ENCODE measurements around the gene MEX3D. TPM values are rescaled to one million over a fixed set of nuclear protein-coding genes. Genes with fewer than 3 reads are reported as not detected.

The MEX3D gene
- total and polyA plus RNA-seq, 2 donors from 2014 or later: 5.4 to 19.3 TPM

- DNase-seq: no peak
- no peak for FAIRE-seq
- H3K9ac ChIP-seq (ENCODE audit: low read length in 3 of 3): peak overlapping the region; percentile 37 to 88 (median 85)
- peaks cover 0 to 14% (median 3%) of the 10 kb centered on the region in 3 donors for H3K4me1 ChIP-seq (ENCODE audit: control insufficient read depth in 2 of 3, insufficient read depth in 2 of 3, low read depth in 1 of 3, low read length in 3 of 3)
- no peaks in the 10 kb centered on the region for H3K9me3 ChIP-seq (ENCODE audit: control insufficient read depth in 2 of 3, insufficient read depth in 1 of 3, low read length in 3 of 3)
- TF ChIP-seq, protein P1, sequence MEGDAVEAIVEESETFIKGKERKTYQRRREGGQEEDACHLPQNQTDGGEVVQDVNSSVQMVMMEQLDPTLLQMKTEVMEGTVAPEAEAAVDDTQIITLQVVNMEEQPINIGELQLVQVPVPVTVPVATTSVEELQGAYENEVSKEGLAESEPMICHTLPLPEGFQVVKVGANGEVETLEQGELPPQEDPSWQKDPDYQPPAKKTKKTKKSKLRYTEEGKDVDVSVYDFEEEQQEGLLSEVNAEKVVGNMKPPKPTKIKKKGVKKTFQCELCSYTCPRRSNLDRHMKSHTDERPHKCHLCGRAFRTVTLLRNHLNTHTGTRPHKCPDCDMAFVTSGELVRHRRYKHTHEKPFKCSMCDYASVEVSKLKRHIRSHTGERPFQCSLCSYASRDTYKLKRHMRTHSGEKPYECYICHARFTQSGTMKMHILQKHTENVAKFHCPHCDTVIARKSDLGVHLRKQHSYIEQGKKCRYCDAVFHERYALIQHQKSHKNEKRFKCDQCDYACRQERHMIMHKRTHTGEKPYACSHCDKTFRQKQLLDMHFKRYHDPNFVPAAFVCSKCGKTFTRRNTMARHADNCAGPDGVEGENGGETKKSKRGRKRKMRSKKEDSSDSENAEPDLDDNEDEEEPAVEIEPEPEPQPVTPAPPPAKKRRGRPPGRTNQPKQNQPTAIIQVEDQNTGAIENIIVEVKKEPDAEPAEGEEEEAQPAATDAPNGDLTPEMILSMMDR (IDR thresholded peaks at IDR 0.05; ENCODE audit: borderline replicate concordance, extremely low read depth, insufficient read depth): no peak
- intact Hi-C loops (cut with DNase I): no loop called here
- no peaks in the 10 kb centered on the region for H3K27me3 ChIP-seq (ENCODE audit: control insufficient read depth, insufficient read depth, low read length)
- no peaks in the 10 kb centered on the region for H3K36me3 ChIP-seq (ENCODE audit: control insufficient read depth in 2 of 3, insufficient read depth in 3 of 3, low read length in 3 of 3)
- peak overlapping the region; percentile 81 to 94 (median 89) for H3K4me3 ChIP-seq (ENCODE audit: low read length in 3 of 3)
- peak overlapping the region; percentile 78 to 86 for H3K27ac ChIP-seq (ENCODE audit: low read depth in 2 of 2, low read length in 2 of 2)
Observed at GRCh38 chr19:1606138-1606651, 38.1 kb upstream of the MEX3D start.

GRCh38 chr19:1605236-1606137 lies 37.4 kb upstream of the MEX3D start, which contains the start of gene UQCR11:
Gene UQCR11 (minus strand): TSS chr19:1605462. CDS start chr19:1605409, 53 bp downstream.
- Histone ChIP-seq H3K27ac (ENCODE audit: low read depth in 2 of 2, low read length in 2 of 2) (peak within 1 kb of the TSS; percentile 79 to 89), H3K4me1 (ENCODE audit: control insufficient read depth in 2 of 3, insufficient read depth in 2 of 3, low read depth in 1 of 3, low read length in 3 of 3) (peaks cover 0 to 14% (median 3%) of the 10 kb centered on the region in 3 donors), H3K9ac (ENCODE audit: low read length in 3 of 3) (peak within 1 kb of the TSS; percentile 88 to 93 (median 88)), H3K4me3 (ENCODE audit: low read length in 3 of 3) (peak within 1 kb of the TSS; percentile 83 to 94 (median 89)), H3K36me3 (ENCODE audit: control insufficient read depth in 2 of 3, insufficient read depth in 3 of 3, low read length in 3 of 3) (no peaks in the 10 kb centered on the region), H3K9me3 (ENCODE audit: control insufficient read depth in 2 of 3, insufficient read depth in 1 of 3, low read length in 3 of 3) (no peaks in the 10 kb centered on the region), H3K27me3 (ENCODE audit: control insufficient read depth, insufficient read depth, low read length) (no peaks in the 10 kb centered on the region)
- TF ChIP-seq, protein P1 (IDR thresholded peaks at IDR 0.05; ENCODE audit: borderline replicate concordance, extremely low read depth, insufficient read depth): peak; percentile 51
- intact Hi-C loops (cut with DNase I): no loop called here
- DNase-seq: peak; percentile 96 to 98 (median 97)
- no peak for FAIRE-seq

DNA sequence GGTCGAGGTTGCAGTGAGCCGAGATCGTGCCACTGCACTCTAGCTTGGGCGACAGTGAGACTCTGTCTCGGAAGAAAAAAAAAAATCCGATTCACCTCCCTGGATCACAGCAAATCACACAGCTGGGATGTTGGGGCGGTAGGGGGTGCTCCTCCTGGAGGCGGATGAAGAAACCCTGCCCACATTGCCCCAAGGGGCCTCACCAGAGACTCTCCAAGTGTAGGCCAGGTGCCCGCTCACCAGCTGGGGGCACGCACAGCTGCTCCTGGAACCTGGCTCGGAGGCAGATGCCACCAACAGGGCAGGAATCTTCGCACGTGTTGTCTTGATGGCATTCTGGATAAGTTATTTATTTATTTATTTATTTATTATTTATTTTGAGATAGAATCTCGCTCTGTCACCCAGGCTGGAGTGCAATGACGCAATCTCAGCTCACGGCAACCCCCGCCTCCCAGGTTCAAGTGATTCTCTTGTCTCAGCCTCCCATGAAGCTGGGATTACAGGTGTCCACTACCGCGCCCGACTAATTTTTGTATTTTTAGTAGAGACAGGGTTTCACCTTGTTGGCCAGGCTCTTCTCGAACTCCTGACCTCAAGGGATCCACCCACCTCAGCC lies 34.1 kb upstream of the MEX3D start:
- Histone ChIP-seq H3K27me3 (ENCODE audit: control insufficient read depth, insufficient read depth, low read length) (no peaks in the 10 kb centered on the region), H3K36me3 (ENCODE audit: control insufficient read depth in 2 of 3, insufficient read depth in 3 of 3, low read length in 3 of 3) (peaks cover 4 to 13% (median 9%) of the 10 kb centered on the region in 3 donors), H3K9ac (ENCODE audit: low read length in 3 of 3) (no peak overlapping the region), H3K4me3 (ENCODE audit: low read length in 3 of 3) (no peak overlapping the region), H3K4me1 (ENCODE audit: control insufficient read depth in 2 of 3, insufficient read depth in 2 of 3, low read depth in 1 of 3, low read length in 3 of 3) (peaks cover 0 to 14% (median 3%) of the 10 kb centered on the region in 3 donors), H3K27ac (ENCODE audit: low read depth in 2 of 2, low read length in 2 of 2) (no peak overlapping the region), H3K9me3 (ENCODE audit: control insufficient read depth in 2 of 3, insufficient read depth in 1 of 3, low read length in 3 of 3) (no peaks in the 10 kb centered on the region)
- TF ChIP-seq, protein P1 (IDR thresholded peaks at IDR 0.05; ENCODE audit: borderline replicate concordance, extremely low read depth, insufficient read depth): no peak
- no peak for FAIRE-seq
- intact Hi-C loops (cut with DNase I): no loop called here
- DNase-seq: no peak
